ENCODE data around the gene CHL1.

DNA sequence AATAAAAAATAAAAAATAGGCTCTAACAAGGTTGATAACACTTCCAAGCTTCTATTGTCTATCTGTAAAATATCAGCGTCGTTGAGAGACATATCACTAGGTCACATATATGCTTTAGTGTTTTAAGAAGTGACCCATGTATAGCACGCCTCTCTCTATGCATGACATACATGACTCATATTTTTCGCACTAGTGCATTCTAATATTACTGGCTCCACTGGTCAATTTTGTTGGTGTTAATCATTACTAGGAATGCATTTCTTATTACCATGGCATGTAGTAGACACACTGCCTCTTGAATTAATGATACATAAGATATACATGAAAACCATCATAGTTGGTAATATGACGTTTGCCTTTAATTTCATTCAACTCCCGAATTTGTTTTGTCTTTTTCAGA, 203.1 kb downstream of the CHL1 start:
- TF ChIP-seq, protein P1, sequence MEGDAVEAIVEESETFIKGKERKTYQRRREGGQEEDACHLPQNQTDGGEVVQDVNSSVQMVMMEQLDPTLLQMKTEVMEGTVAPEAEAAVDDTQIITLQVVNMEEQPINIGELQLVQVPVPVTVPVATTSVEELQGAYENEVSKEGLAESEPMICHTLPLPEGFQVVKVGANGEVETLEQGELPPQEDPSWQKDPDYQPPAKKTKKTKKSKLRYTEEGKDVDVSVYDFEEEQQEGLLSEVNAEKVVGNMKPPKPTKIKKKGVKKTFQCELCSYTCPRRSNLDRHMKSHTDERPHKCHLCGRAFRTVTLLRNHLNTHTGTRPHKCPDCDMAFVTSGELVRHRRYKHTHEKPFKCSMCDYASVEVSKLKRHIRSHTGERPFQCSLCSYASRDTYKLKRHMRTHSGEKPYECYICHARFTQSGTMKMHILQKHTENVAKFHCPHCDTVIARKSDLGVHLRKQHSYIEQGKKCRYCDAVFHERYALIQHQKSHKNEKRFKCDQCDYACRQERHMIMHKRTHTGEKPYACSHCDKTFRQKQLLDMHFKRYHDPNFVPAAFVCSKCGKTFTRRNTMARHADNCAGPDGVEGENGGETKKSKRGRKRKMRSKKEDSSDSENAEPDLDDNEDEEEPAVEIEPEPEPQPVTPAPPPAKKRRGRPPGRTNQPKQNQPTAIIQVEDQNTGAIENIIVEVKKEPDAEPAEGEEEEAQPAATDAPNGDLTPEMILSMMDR (IDR thresholded peaks at IDR 0.05) = no peak
- no peak for TF ChIP-seq EZH2phosphoT487 (IDR thresholded peaks at IDR 0.05)
- no peak for TF ChIP-seq EZH2 (IDR thresholded peaks at IDR 0.05)
